GM18520 (cell line): ENCODE results near the gene OR1A2.
"Not testable (repeated sequence)": the region's sequence is repeated elsewhere in the genome, so short reads cannot be mapped to it uniquely, and the experiment has no call there.

Experiments
- ATAC-seq: cut with Tn5 transposase; IDR thresholded peaks from one replicate; pipeline ENCODE4 v1.9.1; 2021; ENCODE audit not compliant: unreplicated experiment

OR1A2 gene, protein sequence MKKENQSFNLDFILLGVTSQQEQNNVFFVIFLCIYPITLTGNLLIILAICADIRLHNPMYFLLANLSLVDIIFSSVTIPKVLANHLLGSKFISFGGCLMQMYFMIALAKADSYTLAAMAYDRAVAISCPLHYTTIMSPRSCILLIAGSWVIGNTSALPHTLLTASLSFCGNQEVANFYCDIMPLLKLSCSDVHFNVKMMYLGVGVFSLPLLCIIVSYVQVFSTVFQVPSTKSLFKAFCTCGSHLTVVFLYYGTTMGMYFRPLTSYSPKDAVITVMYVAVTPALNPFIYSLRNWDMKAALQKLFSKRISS

DNA sequence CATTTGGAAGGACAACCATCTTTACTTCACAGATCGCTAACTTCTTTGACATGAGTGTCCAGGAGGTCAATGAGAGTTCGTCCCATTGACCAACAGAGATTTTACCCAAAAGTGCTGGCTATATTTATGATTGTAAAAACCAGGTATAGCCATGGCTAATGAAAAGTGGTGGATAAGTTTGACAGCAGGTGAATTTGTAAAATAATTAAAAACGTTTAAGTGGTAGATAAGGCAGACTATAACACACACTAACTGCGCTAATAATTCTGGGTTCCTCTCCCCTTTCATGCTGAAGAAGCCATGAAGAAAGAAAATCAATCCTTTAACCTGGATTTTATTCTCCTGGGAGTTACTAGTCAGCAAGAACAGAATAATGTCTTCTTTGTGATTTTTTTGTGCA is at the start of gene OR1A2:
OR1A2 (plus strand) TSS at position 301 of the 400 bp plus-strand sequence; CDS start at position 301, 0 bp downstream.
- ATAC-seq: no peak

GRCh38 chr17:3157218-3157617 is 40.1 kb upstream of the OR1A2 start:
- no peak for ATAC-seq

DNA sequence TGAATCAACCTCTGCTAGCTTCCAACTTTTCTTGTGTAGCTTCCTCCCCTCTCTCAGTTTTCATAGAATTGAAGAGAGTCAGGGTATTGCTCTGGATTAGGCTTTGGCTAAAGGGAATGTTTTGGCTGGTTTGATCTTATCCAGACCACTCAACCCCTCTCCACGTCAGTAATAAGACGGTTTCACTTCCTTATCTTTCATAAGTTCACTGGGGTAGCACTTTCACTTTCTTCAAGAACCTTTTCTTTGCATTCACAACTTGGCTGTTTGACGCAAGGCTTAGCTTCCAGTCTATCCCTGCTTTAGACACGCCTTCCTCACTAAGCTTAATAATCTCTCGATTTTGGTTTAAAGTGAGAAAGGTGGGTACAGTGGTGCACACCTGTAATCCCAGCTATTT is 29.7 kb upstream of the OR1A2 start:
- ATAC-seq: no peak

GRCh38 chr17:3189961-3190360 is 7.4 kb upstream of the OR1A2 start:
- no peak for ATAC-seq

GRCh38 chr17:3207367-3207766 is 10.0 kb downstream of the OR1A2 start, which contains the start of gene OR1A1:
Gene OR1A1 (plus strand): TSS chr17:3207667. CDS start chr17:3215621, 7,954 bp downstream.
- ATAC-seq: no peak

DNA sequence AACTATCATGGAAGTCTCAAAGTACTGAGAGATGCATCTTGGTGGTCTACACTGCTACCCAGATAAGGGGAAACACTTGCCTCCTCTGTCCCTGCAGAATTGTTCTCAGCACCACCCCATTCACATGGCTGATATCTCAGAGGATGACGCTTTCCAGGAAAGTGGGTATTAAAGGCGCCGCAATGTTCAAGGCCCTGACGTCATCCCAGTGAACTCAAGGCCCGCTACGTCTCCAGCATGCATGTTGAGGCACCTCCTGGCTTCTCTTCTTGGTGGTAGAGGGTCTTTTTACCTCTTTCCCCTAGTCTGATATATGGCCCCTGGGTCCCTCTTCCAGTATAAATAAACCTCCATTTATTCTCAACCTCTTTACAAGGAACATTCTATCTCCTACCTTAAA is 11.2 kb downstream of the OR1A2 start:
- ATAC-seq: no peak

- no peak for ATAC-seq
Observed at GRCh38 chr17:3213001-3213400, 15.7 kb downstream of the OR1A2 start.

DNA sequence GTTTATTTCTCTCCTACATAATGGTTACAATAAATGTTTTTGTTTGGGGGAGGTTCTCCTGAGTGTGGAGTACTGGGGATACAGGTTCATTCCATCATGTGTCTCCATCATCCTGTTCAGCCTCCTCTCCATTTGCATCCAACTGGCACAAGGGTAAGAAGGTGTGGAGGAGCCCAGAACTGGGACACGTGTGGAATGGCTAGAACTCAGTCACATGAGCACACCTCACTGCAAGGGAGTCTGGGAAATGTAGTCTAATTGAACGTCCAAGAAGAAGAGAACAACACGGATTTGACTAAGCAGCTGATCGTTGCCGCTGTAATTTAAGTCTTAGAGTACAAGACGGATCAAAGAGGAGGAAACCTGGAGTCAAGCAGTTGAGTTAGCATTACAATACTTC is 16.3 kb downstream of the OR1A2 start:
- no peak for ATAC-seq

DNA sequence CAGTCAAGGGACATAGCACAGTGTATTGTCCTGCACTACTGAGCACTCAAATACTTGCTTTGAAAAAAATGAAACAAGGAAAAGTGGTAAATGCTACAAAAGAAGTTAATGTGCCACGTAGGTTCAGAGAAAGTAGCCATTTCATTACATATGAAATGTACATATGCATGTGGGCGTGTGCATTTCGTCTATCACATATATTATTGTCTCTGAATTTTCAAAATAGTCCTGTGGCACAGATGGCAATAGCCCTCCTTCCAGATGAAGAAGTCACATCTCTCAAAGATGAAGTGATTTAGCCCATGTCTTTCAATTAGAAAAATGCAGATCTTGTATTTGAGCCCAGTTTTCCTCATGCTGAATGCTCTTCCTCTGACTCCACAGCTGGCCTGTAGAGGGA is 22.7 kb downstream of the OR1A2 start:
- ATAC-seq: not testable (repeated sequence)

DNA sequence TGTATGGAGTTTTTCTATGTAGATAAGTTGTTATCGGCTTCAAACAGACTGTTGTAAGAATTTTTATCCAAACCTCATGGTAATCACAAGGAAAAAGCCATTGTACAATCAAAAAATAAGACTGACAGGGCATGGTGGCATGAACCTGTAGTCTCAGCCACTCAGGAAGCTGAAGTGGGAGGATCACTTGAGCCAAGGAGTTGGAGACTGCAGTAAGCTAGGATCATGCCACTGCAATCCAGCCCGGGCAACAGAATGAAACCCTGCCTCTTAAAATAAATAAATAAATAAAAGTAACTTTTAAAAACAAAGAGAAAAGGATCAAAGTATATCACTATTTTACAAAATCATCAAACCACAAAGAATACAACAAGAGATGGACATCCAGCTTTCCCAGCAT is 24.5 kb downstream of the OR1A2 start:
- no peak for ATAC-seq

GRCh38 chr17:3222505-3222904 is 25.2 kb downstream of the OR1A2 start:
- no peak for ATAC-seq

DNA sequence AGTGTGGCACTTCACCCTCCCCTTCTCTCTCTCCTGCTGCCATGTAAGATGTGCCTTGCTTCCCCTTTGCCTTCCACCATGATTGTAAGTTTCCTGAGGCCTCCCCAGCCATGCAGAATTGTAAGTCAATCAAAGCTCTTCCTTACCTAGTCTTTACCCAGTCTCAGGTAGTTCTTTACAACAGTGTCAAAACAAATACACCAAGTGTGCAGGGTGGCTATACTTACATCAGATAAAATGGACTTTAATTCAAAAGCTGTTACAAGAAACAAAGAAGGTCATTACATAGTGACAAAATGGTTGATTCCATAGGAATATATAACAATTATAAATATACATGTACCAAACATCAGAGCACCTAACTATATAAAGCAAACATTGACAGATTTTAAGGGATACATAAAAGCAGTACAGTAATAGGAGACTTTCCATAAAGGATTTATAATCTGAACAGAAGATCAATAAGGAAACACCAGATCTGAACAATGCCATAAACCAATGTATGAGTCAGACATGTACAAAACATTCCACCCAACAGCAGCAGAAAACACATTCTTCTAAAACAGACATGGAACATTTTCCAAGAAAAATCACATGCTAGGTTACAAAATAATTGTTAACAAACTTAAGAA is 27.5 kb downstream of the OR1A2 start:
- not testable (repeated sequence) for ATAC-seq

GRCh38 chr17:3232300-3232699 is 35.0 kb downstream of the OR1A2 start:
- ATAC-seq: not testable (repeated sequence)

GRCh38 chr17:3238685-3239084 is 41.4 kb downstream of the OR1A2 start:
- not testable (repeated sequence) for ATAC-seq

- not testable (repeated sequence) for ATAC-seq
Observed at GRCh38 chr17:3241044-3241443, 43.7 kb downstream of the OR1A2 start.

DNA sequence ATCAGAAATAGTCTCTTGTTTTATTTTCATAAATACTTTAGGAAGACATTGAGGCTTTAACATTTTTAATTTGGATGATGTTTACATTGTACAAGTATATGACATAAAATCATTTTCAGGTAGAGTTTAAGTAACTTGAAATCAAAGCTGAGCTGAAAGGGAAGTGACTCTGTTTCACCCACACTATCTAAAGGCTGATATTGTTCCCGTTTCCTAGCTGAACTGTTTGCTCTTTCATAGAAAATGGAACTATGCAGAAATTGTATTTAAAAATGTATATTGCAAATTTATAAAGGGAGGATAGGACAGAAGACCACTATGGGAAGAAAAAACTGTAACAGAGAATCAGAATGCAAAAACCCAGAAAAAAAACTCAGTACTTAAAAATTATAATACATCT is 47.5 kb downstream of the OR1A2 start:
- ATAC-seq: not testable (repeated sequence)
